ENCODE results near the gene AMT.

Gene AMT, protein sequence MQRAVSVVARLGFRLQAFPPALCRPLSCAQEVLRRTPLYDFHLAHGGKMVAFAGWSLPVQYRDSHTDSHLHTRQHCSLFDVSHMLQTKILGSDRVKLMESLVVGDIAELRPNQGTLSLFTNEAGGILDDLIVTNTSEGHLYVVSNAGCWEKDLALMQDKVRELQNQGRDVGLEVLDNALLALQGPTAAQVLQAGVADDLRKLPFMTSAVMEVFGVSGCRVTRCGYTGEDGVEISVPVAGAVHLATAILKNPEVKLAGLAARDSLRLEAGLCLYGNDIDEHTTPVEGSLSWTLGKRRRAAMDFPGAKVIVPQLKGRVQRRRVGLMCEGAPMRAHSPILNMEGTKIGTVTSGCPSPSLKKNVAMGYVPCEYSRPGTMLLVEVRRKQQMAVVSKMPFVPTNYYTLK

GRCh38 chr3:49422379-49423248 is at the start of gene AMT:
Gene AMT (minus strand): TSS chr3:49422473. CDS start chr3:49422450, 23 bp downstream.
- no peak for DNase-seq (ENCODE audit: low read depth)
- H3K4me3 ChIP-seq (ENCODE audit: low read depth, low read length) = no peak within 1 kb of the TSS
- TF ChIP-seq, protein P1, sequence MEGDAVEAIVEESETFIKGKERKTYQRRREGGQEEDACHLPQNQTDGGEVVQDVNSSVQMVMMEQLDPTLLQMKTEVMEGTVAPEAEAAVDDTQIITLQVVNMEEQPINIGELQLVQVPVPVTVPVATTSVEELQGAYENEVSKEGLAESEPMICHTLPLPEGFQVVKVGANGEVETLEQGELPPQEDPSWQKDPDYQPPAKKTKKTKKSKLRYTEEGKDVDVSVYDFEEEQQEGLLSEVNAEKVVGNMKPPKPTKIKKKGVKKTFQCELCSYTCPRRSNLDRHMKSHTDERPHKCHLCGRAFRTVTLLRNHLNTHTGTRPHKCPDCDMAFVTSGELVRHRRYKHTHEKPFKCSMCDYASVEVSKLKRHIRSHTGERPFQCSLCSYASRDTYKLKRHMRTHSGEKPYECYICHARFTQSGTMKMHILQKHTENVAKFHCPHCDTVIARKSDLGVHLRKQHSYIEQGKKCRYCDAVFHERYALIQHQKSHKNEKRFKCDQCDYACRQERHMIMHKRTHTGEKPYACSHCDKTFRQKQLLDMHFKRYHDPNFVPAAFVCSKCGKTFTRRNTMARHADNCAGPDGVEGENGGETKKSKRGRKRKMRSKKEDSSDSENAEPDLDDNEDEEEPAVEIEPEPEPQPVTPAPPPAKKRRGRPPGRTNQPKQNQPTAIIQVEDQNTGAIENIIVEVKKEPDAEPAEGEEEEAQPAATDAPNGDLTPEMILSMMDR (IDR thresholded peaks at IDR 0.05; ENCODE audit: control insufficient read depth, extremely low read depth, insufficient read depth) = no peak

DNA sequence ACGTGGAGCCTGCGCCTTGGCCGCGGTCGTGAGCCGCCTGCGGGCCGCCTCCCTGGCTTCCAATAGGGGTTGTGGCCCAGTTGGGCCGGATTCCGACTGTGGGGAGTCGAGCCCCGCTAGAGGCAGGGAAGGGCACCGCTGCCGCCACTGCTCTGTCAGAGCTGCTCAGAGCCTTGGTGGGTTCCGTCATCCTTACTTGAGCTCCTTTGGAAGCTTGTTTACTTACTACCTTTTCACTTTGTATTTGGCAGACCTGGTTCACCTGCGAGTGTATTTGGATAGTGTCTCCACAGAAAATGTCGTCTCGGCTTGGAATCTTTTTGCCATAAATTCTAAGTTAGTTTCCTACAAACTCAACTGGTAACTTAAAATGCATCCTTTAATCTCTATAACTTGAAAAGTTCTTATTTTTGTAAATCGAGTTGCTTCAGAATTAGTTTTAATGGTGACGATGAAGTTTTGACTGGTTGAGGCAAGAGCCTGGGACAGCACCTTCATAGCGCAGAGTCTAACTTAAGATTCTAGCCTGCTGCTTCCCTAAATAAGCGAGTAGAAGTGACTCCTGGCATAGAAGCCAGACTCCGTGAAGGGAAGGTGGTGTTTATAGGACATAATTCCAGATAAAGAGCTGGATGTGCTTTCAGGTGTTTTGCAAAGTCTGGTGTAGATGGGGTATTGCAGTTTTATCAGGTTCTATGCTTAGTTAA is 48.6 kb upstream of the AMT start:
- H3K4me3 ChIP-seq (ENCODE audit: low read depth, low read length) = peak overlapping the region; percentile 78
- DNase-seq (ENCODE audit: low read depth) = no peak
- TF ChIP-seq, protein P1 (IDR thresholded peaks at IDR 0.05; ENCODE audit: control insufficient read depth, extremely low read depth, insufficient read depth) = no peak

DNA sequence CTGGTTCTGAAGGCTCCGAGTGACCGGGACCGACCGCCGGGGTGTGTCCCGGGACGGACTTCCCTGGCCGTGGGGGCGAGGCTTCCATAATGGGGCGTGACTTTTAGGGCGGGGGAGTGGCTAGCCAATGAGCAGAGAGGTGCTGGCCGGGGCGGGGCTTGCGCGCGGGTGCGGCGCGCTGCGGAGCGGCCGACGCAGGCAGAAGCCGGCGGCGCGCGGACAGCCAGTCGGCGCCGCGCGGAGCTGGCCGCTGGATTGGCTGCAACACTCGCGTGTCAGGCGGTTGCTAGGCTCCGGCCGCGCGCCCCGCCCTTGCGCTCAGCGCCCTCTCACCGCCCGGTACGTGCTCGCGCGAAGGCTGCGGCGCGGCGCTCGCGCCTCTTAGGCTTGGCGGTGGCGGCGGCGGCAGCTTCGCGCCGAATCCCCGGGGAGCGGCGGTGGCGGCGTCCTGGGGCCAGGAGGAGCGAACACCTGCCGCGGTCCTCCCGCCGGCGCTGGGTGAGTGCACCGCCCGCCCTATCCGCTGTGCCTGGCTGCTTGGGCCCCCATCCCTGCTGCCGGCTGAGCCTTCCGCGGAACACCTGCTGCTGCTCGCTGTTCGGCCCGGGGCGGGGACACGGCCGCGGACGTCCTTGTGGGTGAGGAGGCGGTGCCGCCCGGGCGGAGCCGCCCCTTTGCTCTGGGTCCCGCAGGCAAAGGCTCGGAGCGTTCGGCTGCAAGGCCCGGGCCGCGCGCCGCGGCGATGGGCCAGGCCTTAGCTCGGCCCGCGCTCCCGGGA is 47.9 kb upstream of the AMT start, which contains the start of gene DAG1:
DAG1 (plus strand) TSS at position 332 of the 778 bp plus-strand sequence. CDS start 40,268 bp downstream, outside the sequence.
- TF ChIP-seq, protein P1 (IDR thresholded peaks at IDR 0.05; ENCODE audit: control insufficient read depth, extremely low read depth, insufficient read depth) = no peak
- peak within 1 kb of the TSS; percentile 78 for H3K4me3 ChIP-seq (ENCODE audit: low read depth, low read length)
- DNase-seq (ENCODE audit: low read depth) = peak; percentile 89

DNA sequence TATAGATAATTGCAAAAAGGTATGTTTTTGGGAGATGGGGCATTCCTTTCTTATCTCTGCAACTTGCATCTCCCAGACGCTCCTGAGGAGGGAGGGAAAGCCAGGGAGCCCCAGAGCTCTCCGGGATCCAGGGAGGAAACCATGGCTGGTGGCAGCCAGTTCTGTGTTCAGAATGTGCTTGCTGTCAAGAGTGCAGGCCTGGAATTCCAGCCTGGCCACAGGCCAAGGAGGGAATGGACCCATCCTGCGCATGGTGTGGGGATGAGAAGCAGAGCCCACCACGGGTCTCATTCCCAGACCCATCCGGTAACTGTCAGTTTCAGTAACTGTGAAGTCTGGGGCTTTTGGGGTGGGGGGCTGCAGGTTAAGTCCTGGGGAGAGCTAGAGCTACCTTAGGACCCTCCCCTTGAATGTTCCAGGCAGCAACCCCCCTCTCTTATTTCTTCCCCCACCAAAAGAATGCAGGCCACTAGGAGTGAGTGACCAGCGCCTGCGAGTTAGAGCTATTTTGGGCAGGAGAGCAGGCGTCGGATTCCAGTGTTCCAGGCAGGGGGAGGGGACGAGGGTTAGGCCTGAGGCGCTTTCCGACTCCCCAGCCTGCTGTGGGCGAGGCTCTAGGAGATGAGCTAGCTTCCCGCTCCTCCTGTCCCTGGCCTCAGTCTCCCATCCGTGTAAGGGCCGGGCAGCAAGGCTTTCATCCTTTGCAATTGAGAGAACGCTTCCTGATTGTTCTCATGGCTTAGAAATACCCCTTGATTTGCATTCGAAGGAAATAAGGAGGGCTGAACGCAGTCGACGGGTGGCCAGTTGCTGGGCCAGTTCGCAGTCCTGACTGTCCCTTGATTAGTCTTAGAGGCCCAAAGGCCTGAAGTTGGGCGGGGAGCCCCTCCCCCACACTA is 47.0 kb upstream of the AMT start:
- TF ChIP-seq, protein P1 (IDR thresholded peaks at IDR 0.05; ENCODE audit: control insufficient read depth, extremely low read depth, insufficient read depth) = no peak
- peak; percentile 22 for DNase-seq (ENCODE audit: low read depth)
- peak overlapping the region; percentile 43 for H3K4me3 ChIP-seq (ENCODE audit: low read depth, low read length)

DNA sequence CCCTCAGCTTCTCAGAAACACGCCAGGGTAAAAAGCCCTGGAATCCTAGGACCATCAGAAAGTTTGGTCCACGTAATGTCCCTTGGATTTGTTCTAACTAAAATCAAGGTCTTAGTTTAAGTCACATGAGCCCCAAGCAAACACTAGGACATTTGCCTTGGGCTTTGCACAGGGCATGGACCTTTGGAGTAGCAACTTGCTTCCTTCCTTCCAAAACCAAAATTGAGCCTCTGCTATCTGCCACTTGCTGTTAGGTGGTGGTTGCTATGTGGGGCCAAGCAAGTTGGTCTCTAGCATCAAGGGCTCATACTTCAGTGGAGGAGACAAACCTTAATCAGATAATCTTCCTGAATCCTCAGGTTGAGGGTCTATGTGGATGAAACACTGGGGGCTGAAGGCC is 43.8 kb upstream of the AMT start:
- TF ChIP-seq, protein P1 (IDR thresholded peaks at IDR 0.05; ENCODE audit: control insufficient read depth, extremely low read depth, insufficient read depth) = no peak
- no peak overlapping the region for H3K4me3 ChIP-seq (ENCODE audit: low read depth, low read length)

More for the DNA sequence above, 43.8 kb upstream of the AMT start:
- DNase-seq (ENCODE audit: low read depth) = no peak
